Left renal pelvis (tissue), 4 donors: Measurements from ENCODE around the gene NOMO2. TPM values are rescaled to one million over a fixed set of nuclear protein-coding genes. Genes with fewer than 3 reads are reported as not detected.
"Not testable (repeated sequence)": the region's sequence is repeated elsewhere in the genome, so short reads cannot be mapped to it uniquely, and the experiment has no call there.

Source experiments
- DNase-seq, 4 donors: peaks; one replicate each; pipeline ENCODE4 v3.0.0-alpha.2; 2013; ENCODE audit warnings: low read depth in 4 of 4, low spot score in 3 of 4
- polyA plus RNA-seq, 4 donors: library from polyadenylated mRNA; unstranded; fragments of 120-200 nt; gene quantifications; one replicate each; pipeline ENCODE4 v1.2.1, GENCODE V29; 2013; ENCODE audit not compliant: insufficient read length in 4 of 4

Gene NOMO2
- polyA plus RNA-seq, 4 donors, result 76.0 to 110 (median 95.4) TPM

- DNase-seq, result not testable (repeated sequence)
Observed at GRCh38 chr16:18575945-18576344, 14.0 kb upstream of the NOMO2 start.

- DNase-seq, result not testable (repeated sequence)
Observed at GRCh38 chr16:18575298-18575917, 13.5 kb upstream of the NOMO2 start.

- not testable (repeated sequence) for DNase-seq
Observed at GRCh38 chr16:18573887-18574286, 12.0 kb upstream of the NOMO2 start.

- not testable (repeated sequence) for DNase-seq
Observed at GRCh38 chr16:18572973-18573372, 11.1 kb upstream of the NOMO2 start.

GRCh38 chr16:18571307-18571850, 9.5 kb upstream of the NOMO2 start:
- not testable (repeated sequence) for DNase-seq

- DNase-seq, result not testable (repeated sequence)
Observed at GRCh38 chr16:18570529-18571306, 8.8 kb upstream of the NOMO2 start.

- DNase-seq, result not testable (repeated sequence)
Observed at GRCh38 chr16:18560416-18561220, 1.3 kb downstream of the NOMO2 start.

GRCh38 chr16:18553671-18554070, 8.2 kb downstream of the NOMO2 start:
- DNase-seq, result not testable (repeated sequence)

- not testable (repeated sequence) for DNase-seq
Observed at GRCh38 chr16:18547382-18547781, 14.5 kb downstream of the NOMO2 start.

GRCh38 chr16:18546853-18547252, 15.0 kb downstream of the NOMO2 start:
- DNase-seq, result not testable (repeated sequence)

GRCh38 chr16:18544232-18545081, 17.4 kb downstream of the NOMO2 start:
- DNase-seq, result not testable (repeated sequence)

GRCh38 chr16:18541912-18542311, 20.0 kb downstream of the NOMO2 start:
- not testable (repeated sequence) for DNase-seq

GRCh38 chr16:18537004-18537403, 24.9 kb downstream of the NOMO2 start:
- not testable (repeated sequence) for DNase-seq

- not testable (repeated sequence) for DNase-seq
Observed at GRCh38 chr16:18535519-18536168, 26.3 kb downstream of the NOMO2 start.

- DNase-seq, result not testable (repeated sequence)
Observed at GRCh38 chr16:18534308-18534707, 27.6 kb downstream of the NOMO2 start.

- not testable (repeated sequence) for DNase-seq
Observed at GRCh38 chr16:18531323-18531722, 30.6 kb downstream of the NOMO2 start.

GRCh38 chr16:18530329-18530728, 31.6 kb downstream of the NOMO2 start:
- not testable (repeated sequence) for DNase-seq

GRCh38 chr16:18526547-18526946, 35.4 kb downstream of the NOMO2 start:
- not testable (repeated sequence) for DNase-seq

- not testable (repeated sequence) for DNase-seq
Observed at GRCh38 chr16:18525882-18526482, 35.9 kb downstream of the NOMO2 start.
